Endothelial cell of umbilical vein (primary cell): Measurements from ENCODE around the gene EDAR.

Experiments
- EZH2 ChIP-seq: IDR thresholded peaks from 2 replicates; pipeline ENCODE4 v1.6.1; 2012; ENCODE audit warnings: borderline replicate concordance, low read depth, mild to moderate bottlenecking, moderate library complexity, low read length, inconsistent platforms; ENCODE audit not compliant: severe bottlenecking
- JUN ChIP-seq: IDR thresholded peaks from 2 replicates; pipeline ENCODE4 v1.6.1; 2011; ENCODE audit warnings: borderline replicate concordance, low read depth; ENCODE audit not compliant: insufficient read length, insufficient read depth
- POLR2A ChIP-seq: IDR thresholded peaks from 2 replicates; pipeline ENCODE4 v1.6.1; 2012; ENCODE audit warnings: low read depth, mild to moderate bottlenecking, control low read depth, low read length
- POLR2AphosphoS5 ChIP-seq: IDR thresholded peaks from 2 replicates; pipeline ENCODE4 v1.6.1; 2012; ENCODE audit warnings: low read depth, mild to moderate bottlenecking, control low read depth, low read length, moderate library complexity; ENCODE audit not compliant: insufficient read depth
- TF ChIP-seq, protein P1 (sequence below), 2 donors: IDR thresholded peaks; 1 replicate in 1 of 2; 2 replicates in 1 of 2; pipeline ENCODE4 v1.5.1; 2011; ENCODE audit warnings: low read length in 2 of 2, mild to moderate bottlenecking in 2 of 2, moderate library complexity in 2 of 2, control low read depth in 1 of 2, inconsistent platforms in 1 of 2, low read depth in 1 of 2; ENCODE audit not compliant: insufficient read depth in 1 of 2; ENCODE audit errors: extremely low read depth in 1 of 2
- TF ChIP-seq, protein P2 (sequence below): IDR thresholded peaks from 2 replicates; pipeline ENCODE4 v1.6.1; 2011; ENCODE audit not compliant: insufficient read depth, insufficient read length

DNA sequence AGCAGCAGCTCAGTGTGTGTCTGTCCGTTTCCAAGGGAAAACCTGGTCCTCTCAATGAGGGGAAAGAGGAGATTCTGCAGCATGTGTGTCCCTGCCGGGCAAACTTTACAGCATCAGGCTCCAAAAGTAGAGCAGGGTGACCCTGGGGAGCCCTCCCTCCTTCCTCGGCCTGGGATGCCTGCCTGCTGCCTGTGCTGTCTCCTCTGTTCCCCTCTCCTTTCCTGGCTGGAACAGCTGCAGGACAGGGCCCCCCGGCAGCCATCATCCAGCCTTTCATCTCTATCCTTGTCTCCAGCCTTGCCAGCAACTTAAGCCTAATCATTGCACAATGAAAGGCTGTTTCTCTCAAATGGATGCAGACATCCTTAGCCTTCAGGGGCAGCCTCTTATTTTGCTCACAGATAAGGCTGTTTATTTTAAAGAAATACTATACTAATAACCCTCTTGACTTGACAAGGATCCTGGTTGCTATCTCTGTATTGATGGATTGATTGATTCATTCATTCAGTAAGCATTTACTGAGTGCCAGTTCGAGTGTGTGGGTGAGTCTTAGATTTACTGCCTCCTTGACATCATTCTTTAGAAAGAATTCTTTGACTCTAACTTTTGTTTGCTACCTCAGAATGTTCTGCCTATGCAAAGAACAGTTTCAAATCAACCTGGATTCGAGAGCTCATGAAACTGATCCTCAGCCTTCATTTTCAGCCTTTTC, 40.6 kb upstream of the EDAR start:
- TF ChIP-seq, protein P1, sequence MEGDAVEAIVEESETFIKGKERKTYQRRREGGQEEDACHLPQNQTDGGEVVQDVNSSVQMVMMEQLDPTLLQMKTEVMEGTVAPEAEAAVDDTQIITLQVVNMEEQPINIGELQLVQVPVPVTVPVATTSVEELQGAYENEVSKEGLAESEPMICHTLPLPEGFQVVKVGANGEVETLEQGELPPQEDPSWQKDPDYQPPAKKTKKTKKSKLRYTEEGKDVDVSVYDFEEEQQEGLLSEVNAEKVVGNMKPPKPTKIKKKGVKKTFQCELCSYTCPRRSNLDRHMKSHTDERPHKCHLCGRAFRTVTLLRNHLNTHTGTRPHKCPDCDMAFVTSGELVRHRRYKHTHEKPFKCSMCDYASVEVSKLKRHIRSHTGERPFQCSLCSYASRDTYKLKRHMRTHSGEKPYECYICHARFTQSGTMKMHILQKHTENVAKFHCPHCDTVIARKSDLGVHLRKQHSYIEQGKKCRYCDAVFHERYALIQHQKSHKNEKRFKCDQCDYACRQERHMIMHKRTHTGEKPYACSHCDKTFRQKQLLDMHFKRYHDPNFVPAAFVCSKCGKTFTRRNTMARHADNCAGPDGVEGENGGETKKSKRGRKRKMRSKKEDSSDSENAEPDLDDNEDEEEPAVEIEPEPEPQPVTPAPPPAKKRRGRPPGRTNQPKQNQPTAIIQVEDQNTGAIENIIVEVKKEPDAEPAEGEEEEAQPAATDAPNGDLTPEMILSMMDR (IDR thresholded peaks at IDR 0.05; ENCODE audit: extremely low read depth in 1 of 2, insufficient read depth in 1 of 2, low read depth in 1 of 2, low read length in 2 of 2): no peak
- TF ChIP-seq POLR2AphosphoS5: no peak
- TF ChIP-seq POLR2A: no peak
- TF ChIP-seq EZH2: no peak
- TF ChIP-seq, protein P2, sequence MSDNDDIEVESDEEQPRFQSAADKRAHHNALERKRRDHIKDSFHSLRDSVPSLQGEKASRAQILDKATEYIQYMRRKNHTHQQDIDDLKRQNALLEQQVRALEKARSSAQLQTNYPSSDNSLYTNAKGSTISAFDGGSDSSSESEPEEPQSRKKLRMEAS: no peak
- TF ChIP-seq JUN: no peak
